Inflammatory macrophage treated with lipopolysaccharide for 1 hour (primary cell): ENCODE measurements around the gene UBQLN1.
"Not testable (repeated sequence)": the region's sequence is repeated elsewhere in the genome, so short reads cannot be mapped to it uniquely, and the experiment has no call there.

Source experiments
- DNase-seq, 2 donors: peaks; one replicate each; pipeline ENCODE4 v3.0.0-alpha.2; 2020 to 2022

UBQLN1 gene

GRCh38 chr9:83707768-83708514 is at the start of gene UBQLN1:
UBQLN1 (minus strand) TSS chr9:83707958; CDS start chr9:83707679, 279 bp downstream.
- peak; percentile 82 to 89 for DNase-seq

DNA sequence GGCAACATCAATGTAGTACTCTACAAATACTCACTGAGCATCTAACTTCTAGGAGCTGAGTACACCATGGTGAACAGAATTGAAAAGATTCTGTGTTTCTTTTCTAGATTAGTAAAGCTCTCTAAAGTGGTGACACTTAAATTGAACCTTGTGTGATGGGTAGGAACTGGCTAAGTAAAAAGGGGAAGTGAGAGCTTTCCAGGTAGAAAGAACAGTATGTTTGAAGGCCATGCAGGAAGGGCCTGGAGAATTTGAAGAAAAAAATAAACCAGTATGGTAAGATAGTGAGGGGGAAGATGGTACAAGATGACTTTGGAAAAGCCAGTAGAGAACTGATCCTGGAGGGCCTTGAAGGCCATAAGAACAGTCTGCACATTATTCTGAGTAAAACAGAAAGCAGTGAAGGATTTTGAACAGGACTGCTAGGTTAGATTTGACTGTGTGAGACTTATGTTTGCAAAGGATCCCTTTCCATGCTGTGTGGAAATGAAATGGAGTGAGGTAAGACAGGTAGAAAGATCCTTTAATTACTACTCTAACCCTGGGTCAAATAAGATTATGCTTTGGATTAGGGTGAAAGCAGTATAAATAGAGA is 46.7 kb upstream of the UBQLN1 start:
- no peak for DNase-seq

- no peak for DNase-seq
Observed at GRCh38 chr9:83749706-83750105, 41.9 kb upstream of the UBQLN1 start.

GRCh38 chr9:83744206-83744605 is 36.4 kb upstream of the UBQLN1 start:
- no peak for DNase-seq

DNA sequence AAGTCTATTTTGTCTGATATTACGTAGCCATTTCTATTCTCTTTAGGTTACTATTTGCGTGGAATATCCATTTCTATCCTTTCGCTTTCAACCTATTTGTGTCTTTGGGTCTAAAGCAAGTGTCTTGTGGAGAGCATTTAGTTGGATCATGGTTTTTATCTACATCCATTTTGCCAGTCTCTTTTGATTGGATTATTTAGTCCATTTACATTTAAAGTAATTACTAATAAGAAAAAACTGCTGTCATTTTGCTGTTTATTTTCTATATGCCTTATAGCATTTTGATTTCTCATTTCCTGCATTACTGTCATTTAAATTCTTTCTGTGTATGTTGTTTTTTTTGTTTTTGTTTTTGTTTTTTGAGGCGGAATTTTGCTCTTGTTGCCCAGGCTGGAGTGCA is 26.0 kb upstream of the UBQLN1 start:
- DNase-seq, result no peak

DNA sequence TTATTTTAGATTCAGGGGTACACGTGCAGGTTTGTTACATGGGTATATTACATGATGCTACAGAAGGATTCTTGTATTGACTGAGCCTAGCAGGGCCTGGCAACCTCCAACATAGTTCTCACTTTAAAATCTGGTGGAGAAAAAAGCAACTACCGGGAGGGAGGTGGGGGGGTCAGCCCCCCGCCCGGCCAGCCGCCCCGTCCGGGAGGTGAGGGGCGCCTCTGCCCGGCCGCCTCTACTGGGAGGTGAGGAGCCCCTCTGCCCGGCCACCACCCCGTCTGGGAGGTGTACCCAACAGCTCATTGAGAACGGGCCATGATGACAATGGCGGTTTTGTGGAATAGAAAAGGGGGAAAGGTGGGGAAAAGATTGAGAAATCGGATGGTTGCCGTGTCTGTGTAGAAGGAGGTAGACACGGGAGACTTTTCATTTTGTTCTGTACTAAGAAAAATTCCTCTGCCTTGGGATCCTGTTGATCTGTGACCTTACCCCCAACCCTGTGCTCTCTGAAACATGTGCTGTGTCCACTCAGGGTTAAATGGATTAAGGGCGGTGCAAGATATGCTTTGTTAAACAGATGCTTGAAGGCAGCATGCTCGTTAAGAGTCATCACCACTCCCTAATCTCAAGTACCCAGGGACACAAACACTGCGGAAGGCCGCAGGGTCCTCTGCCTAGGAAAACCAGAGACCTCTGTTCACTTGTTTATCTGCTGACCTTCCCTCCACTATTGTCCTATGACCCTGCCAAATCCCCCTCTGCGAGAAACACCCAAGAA is 21.0 kb upstream of the UBQLN1 start:
- not testable (repeated sequence) for DNase-seq

DNA sequence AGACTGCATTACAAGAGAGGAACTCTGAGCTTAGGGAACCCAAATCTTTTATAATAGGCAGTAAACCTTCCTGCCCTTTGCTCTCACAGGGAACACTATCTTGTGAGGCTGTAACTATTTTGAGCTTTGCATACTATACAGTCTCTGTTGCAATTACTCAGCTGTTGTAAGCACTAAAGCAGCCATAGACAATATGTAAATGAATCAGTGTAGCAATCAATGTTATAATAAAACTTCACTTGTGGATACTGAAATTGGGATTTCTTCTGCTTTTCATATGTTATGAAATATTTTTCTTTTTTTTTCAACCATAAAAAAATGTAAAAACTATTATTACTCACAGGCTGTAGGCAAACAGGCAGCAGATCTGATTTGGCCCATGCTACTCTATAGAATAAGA is 16.7 kb upstream of the UBQLN1 start:
- peak; percentile 26 to 41 for DNase-seq

GRCh38 chr9:83722726-83723495 is 15.2 kb upstream of the UBQLN1 start:
- no peak for DNase-seq

DNA sequence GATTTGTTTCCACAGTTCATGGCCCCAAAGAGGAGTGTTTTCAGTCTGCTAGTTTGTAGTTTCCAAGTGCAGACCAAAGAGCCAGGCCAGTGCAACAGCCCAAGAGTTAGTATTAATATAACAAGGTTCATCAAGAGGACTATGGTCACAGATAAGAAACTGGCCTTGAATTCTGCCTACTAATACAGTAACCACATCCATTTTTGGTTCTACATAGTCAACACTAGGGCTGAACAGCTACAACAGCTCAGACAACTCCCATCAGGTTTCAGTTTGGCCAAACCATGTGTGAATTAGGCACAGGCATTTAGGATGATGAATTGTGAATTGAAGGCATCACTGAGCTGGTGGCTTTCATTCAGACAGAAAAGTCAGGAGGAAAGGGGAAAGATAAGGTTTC is 13.8 kb upstream of the UBQLN1 start:
- DNase-seq, result no peak

- DNase-seq, result no peak
Observed at GRCh38 chr9:83715794-83716193, 8.0 kb upstream of the UBQLN1 start.

GRCh38 chr9:83715221-83715620 is 7.5 kb upstream of the UBQLN1 start:
- DNase-seq, result no peak

DNA sequence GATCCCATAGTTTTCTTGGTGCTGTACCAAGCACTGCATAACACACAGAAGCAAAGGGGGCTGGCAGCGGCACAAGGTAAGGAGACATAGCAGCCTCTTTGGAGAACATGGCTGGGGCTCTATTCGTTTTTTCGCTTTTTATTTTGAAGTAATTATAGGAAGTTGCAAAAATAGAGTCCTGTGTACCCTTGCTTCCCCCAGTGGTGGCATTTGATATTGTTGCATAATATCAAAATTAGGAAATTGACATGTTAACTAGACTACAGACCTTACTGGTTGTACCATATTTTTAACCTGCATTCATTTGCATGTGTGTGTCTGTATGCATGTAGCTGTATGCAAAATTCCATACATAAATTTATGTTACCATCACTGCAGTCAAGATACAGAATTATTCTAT is 6.6 kb upstream of the UBQLN1 start:
- peak; percentile 46 for DNase-seq

DNA sequence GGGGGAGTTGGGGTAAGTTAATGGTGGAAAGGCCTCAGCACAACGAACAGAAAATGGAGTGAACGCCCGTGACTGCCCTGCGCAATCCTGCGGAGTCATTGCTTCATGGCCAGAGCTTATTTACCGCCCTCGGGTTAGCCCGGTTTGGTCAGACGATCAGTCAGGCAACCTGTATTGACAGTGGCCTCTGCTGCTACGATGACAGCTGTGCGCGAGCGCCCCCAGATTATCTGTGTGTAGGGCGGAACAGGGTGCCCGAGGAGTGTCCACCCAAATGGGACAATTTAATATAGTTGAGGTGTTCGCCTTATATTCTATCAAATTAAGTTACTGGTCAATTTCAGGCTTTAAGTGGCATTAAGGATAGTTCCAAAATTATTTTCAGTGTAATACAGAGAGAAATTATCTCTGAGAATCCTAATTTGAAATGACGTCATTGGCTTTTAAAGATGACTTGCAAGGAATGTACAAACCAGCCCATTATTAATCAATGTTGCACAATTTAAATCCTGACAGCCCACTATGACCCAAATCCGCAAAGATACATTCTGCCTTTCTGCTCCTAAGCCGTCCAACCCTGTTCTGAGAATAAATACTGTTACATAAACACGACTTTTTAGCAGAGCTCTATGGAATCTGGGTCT is 879 bp upstream of the UBQLN1 start:
- DNase-seq, result peak; percentile 93 to 95

- DNase-seq, result no peak
Observed at GRCh38 chr9:83707518-83707767, 315 bp downstream of the UBQLN1 start.

GRCh38 chr9:83706676-83707517 is 861 bp downstream of the UBQLN1 start:
- peak; percentile 13 to 15 for DNase-seq

DNA sequence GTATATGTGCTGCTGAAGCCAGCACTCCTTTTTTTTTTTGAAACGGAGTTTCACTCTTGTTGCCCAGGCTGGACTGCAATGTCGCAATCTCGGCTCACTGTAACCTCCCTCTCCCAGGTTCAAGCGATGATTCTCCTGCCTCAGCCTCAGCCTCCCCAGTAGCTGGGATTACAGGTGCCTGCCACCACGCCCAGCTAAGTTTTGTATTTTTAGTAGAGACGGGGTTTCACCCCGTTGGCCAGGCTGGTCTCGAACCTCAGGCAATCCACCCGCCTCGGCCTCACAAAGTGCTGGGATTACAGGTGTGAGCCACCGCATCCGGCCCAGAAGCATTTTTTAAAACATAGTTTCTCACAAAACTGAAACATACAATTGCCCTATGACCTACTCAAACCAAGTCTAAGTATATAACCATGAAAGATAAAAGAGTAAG is 2.5 kb downstream of the UBQLN1 start:
- not testable (repeated sequence) for DNase-seq

DNA sequence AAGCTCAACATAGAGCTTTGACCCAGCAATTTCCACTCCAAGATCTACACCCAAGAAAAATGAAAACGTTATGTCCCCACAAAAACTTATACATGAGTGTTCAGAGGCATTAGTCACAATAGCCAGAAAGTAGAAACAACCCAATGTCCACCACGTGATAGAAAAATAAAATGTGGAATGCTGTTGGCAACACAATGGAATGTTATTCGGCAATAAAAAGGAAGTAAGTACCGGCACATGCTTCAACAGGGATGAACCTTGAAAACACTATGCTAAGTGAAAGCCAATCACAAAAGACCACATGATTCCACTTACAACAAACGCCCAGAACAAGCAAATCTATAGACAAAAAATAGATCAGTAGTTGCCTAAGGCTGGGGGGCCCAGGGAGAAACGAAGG is 6.0 kb downstream of the UBQLN1 start:
- DNase-seq, result no peak

DNA sequence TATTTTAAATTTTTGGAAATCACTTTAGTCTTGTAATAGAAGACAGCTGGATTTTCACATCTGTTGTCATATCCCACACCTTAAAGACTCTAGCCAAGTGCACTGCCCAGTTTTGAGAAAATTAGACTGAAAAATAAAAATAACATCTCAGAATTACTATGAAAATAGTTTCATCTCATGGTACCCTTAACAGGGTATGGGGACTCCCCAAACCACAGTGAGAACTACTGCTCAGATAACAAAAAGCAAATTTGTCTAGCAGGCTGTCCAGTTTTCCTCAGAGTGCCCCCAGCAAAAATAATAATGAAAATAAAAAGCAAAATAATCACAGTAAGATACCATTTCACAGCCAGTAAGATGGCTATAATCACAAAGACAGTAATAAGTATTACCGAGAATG is 6.5 kb downstream of the UBQLN1 start:
- no peak for DNase-seq

DNA sequence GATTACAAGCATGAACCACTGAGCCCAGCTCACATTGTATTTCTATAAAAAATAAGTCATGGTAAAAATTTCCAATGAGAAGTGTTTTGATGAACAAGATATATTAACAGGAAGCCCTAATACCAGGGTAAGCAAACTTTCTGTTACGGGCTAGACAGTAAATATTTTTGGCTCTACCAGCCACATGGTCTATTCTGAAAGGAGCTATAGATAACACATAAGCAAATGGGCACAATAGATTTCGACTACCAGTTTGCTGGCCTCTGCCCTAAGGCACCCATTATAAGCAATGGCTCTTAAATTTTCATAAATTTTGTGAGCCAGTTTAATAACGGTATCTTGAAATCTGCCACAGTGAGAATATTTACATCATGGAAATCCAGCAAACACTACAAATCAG is 8.1 kb downstream of the UBQLN1 start:
- DNase-seq, result no peak

- no peak for DNase-seq
Observed at GRCh38 chr9:83698976-83699585, 8.7 kb downstream of the UBQLN1 start.

GRCh38 chr9:83691492-83691891 is 16.3 kb downstream of the UBQLN1 start:
- no peak for DNase-seq
